Neural cell (in vitro differentiated cells): Measurements from ENCODE around the gene HS3ST3B1.

ENCODE experiments used
- CTCF ChIP-seq: fragments of 450-650 bp; IDR thresholded peaks from 2 replicates; pipeline ENCODE4 v1.5.1; 2014; ENCODE audit warnings: antibody characterized with exemption, mild to moderate bottlenecking, moderate library complexity; ENCODE audit not compliant: poor library complexity, severe bottlenecking
- EP300 ChIP-seq: fragments of 450-650 bp; conservative IDR thresholded peaks from 2 replicates; pipeline ENCODE4 v1.6.1; 2014; ENCODE audit warnings: antibody characterized with exemption, mild to moderate bottlenecking, moderate library complexity; ENCODE audit not compliant: poor library complexity, severe bottlenecking
- RAD21 ChIP-seq: fragments of 450-650 bp; conservative IDR thresholded peaks from 2 replicates; pipeline ENCODE4 v1.6.1; 2014; ENCODE audit warnings: antibody characterized with exemption, mild to moderate bottlenecking, moderate library complexity

- TF ChIP-seq CTCF (no peak), RAD21 (no peak), EP300 (no peak)
These were observed 24.2 kb upstream of the HS3ST3B1 start for GRCh38 chr17:14276535-14277250.
